ENCODE results near the gene PSME1. TPM values are rescaled to one million over a fixed set of nuclear protein-coding genes. Genes with fewer than 3 reads are reported as not detected.

The PSME1 gene
- total and polyA plus RNA-seq, 2 of the 13 experiments (the other 11 are each of a cell fraction or from before 2014, with no cell fraction given) = 159 to 608 TPM

GRCh38 chr14:24138396-24139271, 2.6 kb downstream of the PSME1 start (continued):
- TF ChIP-seq ZNF704 (CRISPR knock-in tag; IDR thresholded peaks at IDR 0.05; ENCODE audit: borderline replicate concordance) (no peak; the same call in 1 of the 2 replicates), PAX8 (CRISPR knock-in tag; IDR thresholded peaks at IDR 0.05; ENCODE audit: borderline replicate concordance) (no peak), TOPORS (CRISPR knock-in tag; IDR thresholded peaks at IDR 0.05) (no peak), BRF2 (CRISPR knock-in tag; IDR thresholded peaks at IDR 0.05) (no peak), NR2F1 (CRISPR knock-in tag; IDR thresholded peaks at IDR 0.05) (peak in 1 of 2 experiments; percentile 44; a peak in 1 of 4 replicates), CBX1 (IDR thresholded peaks at IDR 0.05; ENCODE audit: low read depth) (peak; percentile 9), DPF2 (CRISPR knock-in tag; IDR thresholded peaks at IDR 0.05; ENCODE audit: borderline replicate concordance, low read depth) (no peak), HMGXB3 (CRISPR knock-in tag; IDR thresholded peaks at IDR 0.05; ENCODE audit: borderline replicate concordance) (no peak), ZFP41 (CRISPR knock-in tag; IDR thresholded peaks at IDR 0.05; ENCODE audit: borderline replicate concordance) (no peak; the same call in 1 of the 2 replicates), RCOR2 (CRISPR knock-in tag; IDR thresholded peaks at IDR 0.05) (no peak), ZC3H13 (CRISPR knock-in tag; IDR thresholded peaks at IDR 0.05) (no peak), ZBTB7B (CRISPR knock-in tag; IDR thresholded peaks at IDR 0.05) (no peak), ZHX2 (IDR thresholded peaks at IDR 0.05; ENCODE audit: low read depth) (no peak), ZHX2 (CRISPR knock-in tag; IDR thresholded peaks at IDR 0.05; ENCODE audit: borderline replicate concordance) (no peak), NCOA1 (CRISPR knock-in tag; IDR thresholded peaks at IDR 0.05) (no peak)

All from HepG2 (cell line).